GM21526 (cell line): ENCODE data around the gene NHSL1.
A peak's percentile ranks its signal among the peaks of the same experiment; 100 is the strongest.

Experiments
- ATAC-seq: cut with Tn5 transposase; IDR thresholded peaks from one replicate; pipeline ENCODE4 v1.9.1; 2021; ENCODE audit warnings: moderate library complexity; ENCODE audit not compliant: unreplicated experiment, low FRiP score

The NHSL1 gene

DNA sequence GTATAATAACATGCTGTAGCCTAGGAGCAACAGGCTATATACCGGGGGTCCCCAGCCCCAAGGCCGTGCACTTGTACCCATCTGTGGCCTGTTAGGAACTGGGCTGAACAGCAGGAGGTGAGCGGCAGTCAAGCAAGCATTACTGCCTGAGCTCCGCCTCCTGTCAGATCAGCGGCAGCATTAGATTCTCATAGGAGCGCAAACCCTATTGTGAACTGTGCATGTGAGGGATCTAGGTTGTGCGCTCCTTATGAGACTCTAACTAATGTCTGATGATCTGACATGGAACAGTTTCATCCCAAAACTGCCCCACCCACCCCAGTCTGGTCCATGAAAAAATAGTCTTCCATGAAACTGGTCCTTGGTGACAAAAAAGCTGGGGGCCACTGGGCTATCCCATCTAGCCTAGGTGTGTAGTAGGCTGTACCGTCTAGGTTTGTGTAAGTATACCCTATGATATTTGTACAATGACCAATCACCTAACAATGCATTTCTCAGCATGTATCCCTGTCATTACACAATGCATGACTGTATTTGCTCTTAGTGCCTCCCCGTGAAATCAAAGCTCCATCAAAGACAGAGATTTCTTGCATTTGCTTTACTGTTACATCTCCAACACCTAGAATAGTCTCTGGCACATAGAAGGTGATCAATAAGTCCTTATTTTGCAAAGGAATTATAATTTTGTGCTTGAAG lies 30.8 kb downstream of the NHSL1 start:
- ATAC-seq = no peak

DNA sequence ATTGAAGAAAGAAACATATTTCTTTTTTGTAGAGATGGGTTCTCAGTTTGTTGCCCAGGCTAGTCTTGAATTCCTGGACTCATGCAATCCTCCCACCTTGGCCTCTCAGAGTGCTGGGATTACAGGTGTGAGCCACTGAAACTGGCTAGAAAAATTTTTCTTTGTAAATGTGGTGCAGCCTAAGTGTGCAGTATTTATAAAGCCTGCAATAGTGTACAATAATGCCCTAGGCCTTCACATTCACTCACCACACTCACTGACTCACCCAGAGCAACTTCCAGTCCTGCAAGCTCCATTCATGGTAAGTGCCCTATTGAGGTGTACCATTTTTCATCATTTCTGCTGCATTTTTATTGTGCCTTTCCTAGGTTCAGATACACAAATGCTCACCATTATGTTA lies 31.4 kb downstream of the NHSL1 start:
- ATAC-seq = no peak

DNA sequence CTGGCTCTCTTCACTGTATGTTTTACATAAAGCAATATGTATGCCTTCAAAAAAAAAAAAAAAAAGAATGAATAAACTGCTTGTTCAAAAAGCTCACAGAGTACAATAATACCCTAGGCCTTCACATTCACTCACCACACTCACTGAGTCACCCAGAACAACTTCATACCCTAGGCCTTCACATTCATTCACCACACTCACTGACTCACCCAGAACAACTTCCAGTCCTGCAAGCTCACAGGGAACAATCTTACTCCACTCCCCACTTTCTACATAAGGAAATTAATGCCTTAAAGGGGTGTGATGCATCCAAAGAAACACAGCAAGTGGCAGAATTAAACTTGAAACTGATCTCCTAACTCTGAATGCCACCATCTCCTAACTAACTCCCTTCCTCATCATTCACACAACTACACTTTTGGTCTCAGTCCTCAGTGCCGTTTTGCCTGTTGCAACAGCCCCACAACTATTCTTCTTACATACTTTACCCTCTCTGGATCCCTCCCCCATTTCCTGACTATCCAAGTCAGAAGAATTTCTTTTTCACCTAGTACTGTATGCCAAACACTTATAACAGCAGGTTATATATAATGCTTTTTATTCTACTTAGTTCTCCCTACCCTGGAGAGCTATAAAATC lies 34.2 kb downstream of the NHSL1 start:
- no peak for ATAC-seq

DNA sequence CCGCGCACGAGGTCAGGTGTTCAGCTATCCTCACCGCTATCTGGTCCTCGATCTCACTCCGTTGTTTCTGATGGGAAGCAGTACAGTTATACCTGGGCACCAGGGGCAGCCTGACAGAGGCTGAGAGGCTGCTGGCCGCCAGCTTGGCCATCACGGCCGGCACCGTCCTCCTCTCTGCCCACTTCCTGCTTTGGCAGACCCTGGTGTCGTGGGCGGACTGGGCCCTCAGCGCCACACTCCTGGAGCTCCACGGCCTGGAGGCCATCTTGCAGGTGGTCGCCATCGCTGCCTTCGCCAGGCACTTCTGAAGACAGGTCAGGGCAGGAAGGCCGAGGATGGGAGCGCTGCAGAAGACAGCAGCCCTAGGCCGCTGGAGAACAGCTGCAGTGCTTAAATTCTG lies 35.2 kb downstream of the NHSL1 start:
- no peak for ATAC-seq

DNA sequence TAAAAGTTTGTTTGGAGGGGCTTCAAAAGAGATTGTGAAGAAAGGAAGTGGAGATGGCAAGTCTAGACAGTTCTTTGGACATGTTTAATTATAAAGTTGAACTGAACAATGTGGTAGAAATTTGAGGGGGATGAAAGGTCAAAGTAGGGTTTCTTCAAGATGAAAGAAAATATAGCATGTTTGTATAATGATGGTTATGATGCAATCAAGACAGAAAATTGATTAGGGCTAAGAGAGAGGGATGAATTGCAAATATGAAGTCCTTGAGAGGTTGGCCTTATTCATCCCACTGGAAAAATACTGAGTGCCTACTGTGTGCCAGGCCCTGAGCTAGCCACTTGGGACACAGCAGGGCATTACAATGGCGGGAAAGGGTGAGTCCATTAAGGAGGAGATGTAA lies 37.6 kb downstream of the NHSL1 start:
- ATAC-seq = no peak

DNA sequence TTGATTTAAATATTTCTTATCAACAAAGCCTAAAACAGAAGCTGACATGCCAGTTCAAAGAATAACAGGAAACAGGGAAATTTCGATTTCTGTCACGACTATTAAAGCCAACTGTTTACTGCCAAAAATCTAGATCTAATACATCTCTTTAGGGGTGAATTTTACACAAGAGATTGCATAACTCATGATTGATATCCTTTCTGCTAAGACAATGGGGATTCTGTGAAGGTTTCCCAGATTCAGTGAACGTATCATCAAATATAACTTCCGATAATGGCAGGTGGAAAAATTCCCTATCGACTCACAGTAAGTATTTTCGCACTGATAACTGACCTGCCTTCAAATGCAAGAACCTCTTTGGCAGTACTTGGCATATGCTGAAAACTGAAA lies 42.9 kb downstream of the NHSL1 start:
- ATAC-seq = no peak

DNA sequence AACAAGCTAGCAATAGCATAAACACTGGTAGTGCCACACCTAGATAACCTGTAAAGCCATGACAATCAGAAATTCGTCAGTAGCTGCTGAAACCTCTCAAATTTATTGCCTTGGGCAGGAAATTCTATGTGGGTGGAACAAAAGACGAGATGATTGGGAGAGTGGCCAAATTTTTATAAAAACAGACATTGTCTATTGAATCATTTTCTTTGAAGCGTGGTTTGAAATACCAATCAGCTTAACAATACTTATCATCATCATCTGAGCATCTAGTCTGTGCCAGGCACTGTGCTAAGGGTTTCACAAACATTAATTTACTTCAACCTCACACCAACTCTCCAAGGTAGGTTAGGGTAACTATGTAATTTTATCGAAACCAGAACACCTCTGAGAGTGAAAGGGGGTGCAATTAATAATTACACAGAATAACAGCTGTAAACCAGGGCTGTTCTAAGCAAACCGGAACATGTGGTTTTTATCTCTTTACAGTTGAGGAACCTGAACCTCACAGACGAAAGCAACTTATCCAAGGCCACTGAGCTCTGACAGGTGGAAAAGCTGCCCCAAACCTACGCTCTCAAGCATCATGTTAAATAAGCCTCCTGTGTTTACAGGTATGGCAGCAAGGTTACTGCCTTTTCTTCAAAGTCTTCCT lies 43.4 kb downstream of the NHSL1 start:
- ATAC-seq = peak; percentile 85

DNA sequence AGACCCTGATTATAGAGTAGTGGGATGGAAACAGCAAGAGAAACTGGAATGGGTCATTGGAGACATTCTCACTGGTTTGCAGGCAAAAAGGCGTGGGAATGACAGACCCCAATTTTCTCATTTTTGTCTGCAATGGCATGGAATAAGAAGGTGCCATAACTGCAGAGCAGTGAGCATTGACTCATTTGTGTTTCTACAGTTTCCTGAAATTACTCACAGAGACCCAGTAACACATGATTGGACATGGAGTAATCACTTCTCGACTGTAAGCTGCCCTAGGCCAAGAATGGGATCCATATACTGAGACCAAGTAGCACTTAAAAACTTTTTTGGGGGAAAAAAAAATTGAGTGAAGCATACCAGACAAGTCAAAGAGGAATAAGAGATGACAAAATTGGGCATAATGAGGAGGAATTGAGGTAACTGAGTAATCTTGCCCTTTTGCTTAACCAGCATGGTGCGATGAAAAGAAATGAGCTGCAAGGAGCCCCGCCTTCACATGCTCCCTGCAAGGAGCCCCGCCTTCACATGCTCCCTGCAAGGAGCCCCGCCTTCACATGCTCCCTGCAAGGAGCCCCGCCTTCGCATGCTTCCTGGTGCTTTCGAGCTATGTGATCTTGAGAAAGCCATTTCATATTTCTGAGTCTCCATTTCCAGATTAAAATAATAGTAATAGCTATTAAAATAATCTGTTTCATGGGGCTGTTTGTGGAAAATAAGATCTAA lies 44.1 kb downstream of the NHSL1 start:
- ATAC-seq = no peak

DNA sequence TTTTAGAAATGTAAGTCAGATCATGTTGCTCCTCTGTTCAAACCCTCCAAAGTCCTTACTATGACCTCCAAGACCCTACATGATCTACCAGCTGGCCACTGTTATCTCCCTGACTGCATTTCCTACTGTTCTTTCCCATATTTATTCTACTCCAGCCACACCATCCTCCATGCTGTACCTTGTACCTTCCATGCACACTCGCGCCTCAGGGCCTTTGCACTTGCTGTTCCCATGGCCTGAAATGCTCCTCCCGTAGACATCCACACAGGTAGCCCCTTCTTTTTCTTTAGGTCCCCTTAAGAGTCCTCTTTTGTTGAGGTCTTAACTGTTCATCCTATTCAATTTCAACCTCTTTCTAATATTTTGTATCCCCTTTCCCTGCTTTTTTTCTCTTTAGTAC lies 48.3 kb downstream of the NHSL1 start:
- ATAC-seq = no peak

DNA sequence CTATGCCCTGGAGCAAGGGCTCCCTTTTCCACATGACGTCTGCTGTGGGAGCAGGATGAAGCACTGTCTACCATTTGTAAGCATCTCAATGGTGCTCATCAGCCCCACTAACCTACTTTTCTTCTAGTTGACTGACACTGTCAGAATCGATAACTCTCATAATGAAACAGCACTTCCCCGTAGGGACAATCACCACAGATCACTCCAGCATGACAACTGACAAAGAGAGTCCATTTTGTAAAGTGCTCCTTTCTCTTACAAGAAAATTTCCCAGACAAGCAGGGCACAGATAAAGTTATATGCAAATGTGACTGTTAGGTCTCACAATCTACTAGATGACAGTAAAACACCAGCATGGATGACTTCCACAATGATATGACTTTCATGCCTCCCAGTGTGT lies 48.8 kb downstream of the NHSL1 start:
- ATAC-seq = no peak

DNA sequence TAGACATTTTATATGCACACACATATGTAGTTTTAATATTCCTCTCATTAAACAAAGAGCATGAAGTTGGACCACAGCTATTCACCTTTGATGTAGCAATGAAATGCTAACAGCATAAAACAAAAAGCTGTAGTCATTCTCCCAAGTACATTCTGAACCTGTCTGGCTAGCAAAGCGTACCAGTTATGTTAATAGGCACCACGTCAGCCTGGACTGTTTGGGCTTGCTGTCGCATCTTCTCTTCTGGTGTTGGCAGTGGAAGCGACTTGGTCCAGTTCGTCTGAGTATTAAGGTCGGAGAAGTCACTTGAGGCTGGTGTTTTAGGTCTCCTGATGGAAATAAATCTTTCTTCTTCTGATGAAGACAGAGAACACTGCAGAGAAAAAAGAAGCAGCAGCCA lies 52.5 kb downstream of the NHSL1 start:
- no peak for ATAC-seq

DNA sequence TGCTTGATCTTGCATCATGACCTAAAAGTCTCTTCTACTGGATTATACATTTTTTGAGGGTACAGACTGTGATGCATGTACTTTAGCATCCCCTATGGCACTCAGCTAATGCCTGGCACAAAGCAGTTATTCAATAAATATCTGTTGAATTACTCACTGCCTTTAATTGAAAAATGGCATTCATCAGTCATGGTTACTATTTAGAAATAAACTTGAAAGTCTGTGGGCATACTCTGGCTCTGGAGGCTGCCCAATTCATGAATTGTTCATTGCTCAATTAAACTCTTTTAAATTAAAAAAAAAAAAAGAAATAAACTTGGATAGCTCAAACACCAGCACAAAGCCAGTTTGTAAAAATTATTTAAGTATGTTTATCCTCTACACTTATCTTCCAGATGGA lies 55.3 kb downstream of the NHSL1 start:
- ATAC-seq = no peak

DNA sequence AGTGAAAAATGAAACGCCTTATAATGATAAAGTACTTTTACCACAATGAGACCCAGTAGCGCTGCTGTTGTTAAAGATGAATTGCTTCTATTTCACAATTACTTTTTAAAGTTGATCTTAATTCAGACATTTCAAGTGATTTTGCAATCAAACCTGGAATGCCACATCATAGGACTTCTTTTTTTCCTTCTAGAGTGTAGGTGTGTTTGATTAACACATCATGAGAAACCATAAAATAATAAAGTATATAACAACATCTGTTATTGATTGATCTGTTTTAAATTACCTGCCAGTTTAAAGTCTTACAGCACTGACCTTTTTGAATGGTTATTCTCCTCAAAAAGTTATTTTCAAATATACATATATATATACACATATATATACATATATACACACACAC lies 56.6 kb downstream of the NHSL1 start:
- ATAC-seq = no peak

DNA sequence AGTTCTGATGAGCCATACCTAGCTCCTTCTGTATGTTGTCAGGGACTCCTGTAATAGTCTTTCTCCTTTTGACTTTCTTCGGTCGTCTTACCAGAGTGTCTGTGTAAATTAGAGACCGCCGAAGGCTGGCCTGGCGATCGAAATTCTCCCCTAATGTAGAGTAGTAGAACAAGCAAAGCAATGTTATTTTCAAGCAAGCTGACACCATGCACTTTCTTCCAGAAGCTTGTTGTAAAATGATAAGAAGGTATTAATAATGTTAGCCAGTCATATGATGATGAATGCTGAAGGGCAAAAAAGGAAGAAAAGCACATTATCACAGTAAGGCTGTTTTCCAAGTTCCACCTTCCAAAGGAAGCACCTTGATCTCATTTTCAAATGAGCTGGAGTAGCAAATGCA lies 57.3 kb downstream of the NHSL1 start:
- no peak for ATAC-seq

DNA sequence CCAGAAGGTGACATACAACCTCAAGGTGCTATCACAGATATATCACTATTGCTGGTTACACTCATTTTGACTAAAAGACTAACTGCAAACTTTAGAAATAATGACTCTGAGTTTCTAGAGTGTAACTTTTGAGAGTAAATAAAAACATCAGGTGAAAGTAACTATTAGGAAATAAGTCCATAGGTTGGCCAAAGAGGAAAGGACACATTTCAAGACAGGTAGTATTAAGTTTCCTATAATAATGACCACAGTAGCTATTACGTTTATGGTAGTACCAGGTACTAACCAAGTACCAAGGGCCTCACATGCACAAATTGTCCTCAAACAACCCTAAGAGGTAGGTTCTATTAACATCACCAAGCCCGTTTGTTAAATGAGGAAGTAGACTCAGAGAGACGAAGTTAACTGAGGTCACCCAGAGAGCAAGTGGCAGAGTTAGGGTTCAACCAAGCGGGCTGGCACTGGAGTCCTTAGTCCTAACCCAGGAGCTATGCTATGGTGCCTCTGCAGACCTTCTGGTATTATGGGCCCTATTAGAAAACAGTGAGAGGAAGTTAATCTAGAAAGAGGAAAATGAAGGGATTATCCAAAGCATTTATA lies 58.4 kb downstream of the NHSL1 start:
- ATAC-seq = no peak

DNA sequence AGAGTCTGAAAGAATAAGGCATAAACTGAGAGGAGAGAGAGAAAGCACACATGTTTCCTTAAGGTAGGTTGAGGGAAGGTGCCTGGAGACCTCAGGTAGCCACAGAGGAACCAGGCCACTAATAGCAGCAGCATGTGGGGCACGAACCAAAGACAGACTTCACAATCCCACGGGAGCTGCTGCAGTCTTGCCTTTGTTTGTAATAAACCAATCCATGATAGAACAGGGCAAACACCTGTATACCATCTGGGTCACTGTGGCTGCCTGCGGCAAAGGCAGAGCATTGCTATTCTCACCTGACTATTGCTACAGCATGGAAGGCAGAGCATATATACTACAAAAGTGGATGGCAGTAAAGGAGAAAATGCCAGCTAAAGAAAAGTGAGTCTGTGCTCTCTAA lies 59.0 kb downstream of the NHSL1 start:
- no peak for ATAC-seq

DNA sequence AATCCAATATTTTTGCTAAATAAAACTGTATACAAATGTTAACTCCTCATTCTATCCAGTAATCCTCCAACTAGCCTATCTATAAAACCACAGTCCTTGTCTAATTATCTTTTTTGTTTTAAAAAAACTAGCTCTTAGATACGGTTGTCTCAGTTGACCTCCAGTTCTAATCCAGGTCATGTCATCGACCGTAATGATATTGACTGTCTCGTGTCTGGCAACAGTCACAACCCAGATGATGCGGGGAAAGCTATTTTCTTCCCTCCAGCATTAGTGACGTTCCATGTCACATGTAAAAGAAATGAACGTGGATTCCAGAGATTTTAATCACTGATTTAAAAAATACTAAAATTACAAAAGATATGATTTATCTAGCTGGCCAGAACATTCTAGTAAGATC lies 59.7 kb downstream of the NHSL1 start:
- no peak for ATAC-seq

DNA sequence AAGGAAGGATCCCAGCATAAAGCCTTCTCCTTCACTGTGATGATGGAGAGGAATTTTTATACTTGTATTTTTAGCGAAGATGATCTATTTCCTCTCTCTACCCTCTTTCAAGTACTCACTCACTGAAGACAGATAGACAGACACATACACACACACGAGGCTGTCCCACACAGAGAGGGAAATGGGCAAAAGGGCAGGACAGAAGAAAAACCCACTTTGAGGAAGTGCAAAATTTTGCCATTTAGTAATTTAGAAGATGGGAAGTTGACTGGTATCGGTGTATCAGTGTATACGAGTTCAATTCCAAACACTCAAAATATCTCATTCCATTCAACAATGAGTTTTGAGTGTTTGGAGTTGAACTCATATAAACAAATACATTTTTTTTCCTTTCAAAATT lies 64.4 kb downstream of the NHSL1 start:
- no peak for ATAC-seq

DNA sequence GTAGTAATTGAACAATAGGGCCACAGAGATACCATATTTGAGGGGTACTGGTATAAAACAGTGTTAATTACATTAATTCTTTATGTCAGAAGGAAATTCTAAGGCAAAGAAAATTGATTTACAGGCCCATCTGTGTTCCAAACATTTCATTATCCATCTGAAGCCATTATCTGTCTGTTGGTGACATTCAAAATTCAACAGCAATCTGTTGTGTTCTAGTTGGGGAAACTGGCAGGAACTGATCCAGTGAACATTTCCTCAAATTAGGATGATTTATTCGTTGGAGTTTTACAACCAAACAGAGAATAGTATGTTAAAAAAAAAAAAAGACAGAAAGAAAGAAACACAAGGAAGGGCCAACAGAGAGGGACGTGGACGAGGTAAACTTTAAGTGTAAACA lies 65.2 kb downstream of the NHSL1 start:
- no peak for ATAC-seq

DNA sequence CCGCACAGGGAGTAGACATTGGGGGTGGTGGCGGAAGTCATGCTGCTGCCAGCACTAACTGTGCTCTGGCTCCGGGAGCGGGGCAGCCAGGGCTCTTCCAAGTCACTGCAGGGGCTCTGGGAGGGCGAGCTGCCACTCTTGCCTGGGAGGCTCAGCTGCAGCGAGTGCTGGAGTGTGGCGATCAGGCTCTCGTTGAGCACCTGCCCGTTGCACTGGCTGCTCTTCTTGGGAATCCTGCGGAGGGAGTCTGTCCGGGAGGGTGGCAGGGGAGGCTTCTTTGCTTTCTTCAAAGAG lies 67.3 kb downstream of the NHSL1 start:
- ATAC-seq = no peak
